ENCODE results near the gene PCCA.

Gene PCCA

GRCh38 chr13:100356426-100356825, 267.5 kb downstream of the PCCA start:
- TF ChIP-seq CTCF (conservative IDR thresholded peaks at IDR 0.05; ENCODE audit: control insufficient read depth, insufficient read depth, low read depth, low read length): no peak
- no peak overlapping the region for H3K4me3 ChIP-seq (ENCODE audit: control insufficient read depth, low read depth, low read length)
- peak; percentile 37 for DNase-seq (ENCODE audit: low read depth)

GRCh38 chr13:100356889-100357288, 268.0 kb downstream of the PCCA start:
- TF ChIP-seq CTCF (conservative IDR thresholded peaks at IDR 0.05; ENCODE audit: control insufficient read depth, insufficient read depth, low read depth, low read length): no peak
- no peak for DNase-seq (ENCODE audit: low read depth)
- H3K4me3 ChIP-seq (ENCODE audit: control insufficient read depth, low read depth, low read length): no peak overlapping the region

DNA sequence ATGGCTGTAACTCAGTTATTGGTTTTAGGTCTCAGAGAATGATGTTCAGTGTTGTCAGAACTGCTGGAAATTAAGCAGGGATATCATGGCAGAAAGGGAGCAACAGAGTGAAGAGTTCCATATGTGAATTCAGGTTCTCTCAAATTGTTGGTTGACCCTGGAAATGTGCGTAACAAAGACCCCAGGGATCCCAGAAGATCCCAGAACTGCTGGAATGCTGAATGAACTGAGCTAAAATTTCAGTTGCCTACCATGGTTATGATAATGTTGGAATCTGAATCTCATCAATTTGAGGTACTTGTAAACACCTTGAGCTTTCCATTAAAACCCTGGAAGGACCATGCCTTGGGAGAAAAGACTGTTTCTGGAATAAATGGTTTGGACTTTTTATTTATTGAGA, 268.9 kb downstream of the PCCA start:
- H3K4me3 ChIP-seq (ENCODE audit: control insufficient read depth, low read depth, low read length): no peak overlapping the region
- TF ChIP-seq CTCF (conservative IDR thresholded peaks at IDR 0.05; ENCODE audit: control insufficient read depth, insufficient read depth, low read depth, low read length): no peak
- no peak for DNase-seq (ENCODE audit: low read depth)

GRCh38 chr13:100361504-100361903, 272.6 kb downstream of the PCCA start:
- DNase-seq (ENCODE audit: low read depth): peak; percentile 77
- H3K4me3 ChIP-seq (ENCODE audit: control insufficient read depth, low read depth, low read length): no peak overlapping the region
- no peak for TF ChIP-seq CTCF (conservative IDR thresholded peaks at IDR 0.05; ENCODE audit: control insufficient read depth, insufficient read depth, low read depth, low read length)

DNA sequence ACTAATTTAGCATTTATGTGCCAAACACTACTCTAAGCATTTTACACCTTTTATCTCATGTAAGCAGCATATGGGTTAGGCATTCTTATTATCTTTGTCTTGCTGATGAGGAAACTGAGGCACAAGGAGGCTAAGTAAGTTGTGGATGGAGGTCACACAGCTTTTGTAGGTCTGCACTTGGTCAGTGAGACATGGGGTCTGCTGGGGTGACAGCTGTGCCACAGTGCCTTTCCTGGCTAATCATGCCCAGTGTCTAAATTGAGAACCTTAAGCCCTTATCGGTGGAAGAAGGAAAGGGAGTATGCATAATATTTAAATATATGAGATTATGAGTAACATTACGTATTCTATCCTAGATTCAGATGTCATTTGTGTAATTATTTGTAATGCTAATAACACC, 273.5 kb downstream of the PCCA start:
- no peak for DNase-seq (ENCODE audit: low read depth)
- no peak for TF ChIP-seq CTCF (conservative IDR thresholded peaks at IDR 0.05; ENCODE audit: control insufficient read depth, insufficient read depth, low read depth, low read length)

DNA sequence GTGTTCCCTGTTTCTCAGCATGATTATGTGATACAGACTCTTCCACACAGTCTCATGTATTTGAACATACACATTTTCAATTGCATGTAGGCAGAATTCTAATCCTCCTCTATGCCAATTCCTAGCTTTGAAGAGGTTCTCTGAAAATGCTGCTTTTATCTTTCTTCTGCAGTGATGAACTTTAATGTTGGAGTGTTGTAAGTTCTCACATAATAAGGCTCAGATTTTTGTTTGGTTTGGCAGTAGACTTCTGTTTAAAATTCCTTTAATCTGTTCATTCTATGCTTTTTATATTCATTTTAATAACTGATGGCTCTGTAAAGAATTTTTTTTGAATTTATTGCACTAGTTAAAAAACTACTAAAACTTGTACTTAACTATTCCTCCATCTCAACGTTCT, 273.9 kb downstream of the PCCA start:
- no peak overlapping the region for H3K4me3 ChIP-seq (ENCODE audit: control insufficient read depth, low read depth, low read length)
- no peak for DNase-seq (ENCODE audit: low read depth)
- TF ChIP-seq CTCF (conservative IDR thresholded peaks at IDR 0.05; ENCODE audit: control insufficient read depth, insufficient read depth, low read depth, low read length): no peak

More for the DNA sequence above, 273.5 kb downstream of the PCCA start:
- H3K4me3 ChIP-seq (ENCODE audit: control insufficient read depth, low read depth, low read length): no peak overlapping the region

- TF ChIP-seq CTCF (conservative IDR thresholded peaks at IDR 0.05; ENCODE audit: control insufficient read depth, insufficient read depth, low read depth, low read length): no peak
- no peak overlapping the region for H3K4me3 ChIP-seq (ENCODE audit: control insufficient read depth, low read depth, low read length)
- peak; percentile 49 for DNase-seq (ENCODE audit: low read depth)
Measured at GRCh38 chr13:100363285-100363711, 274.4 kb downstream of the PCCA start.

Measured in fibroblast of mammary gland (primary cell).